CD4-positive, alpha-beta T cell treated with Interleukin-12 subunit alpha and Interleukin-12 subunit beta, for 1 hour (primary cell): Measurements from ENCODE around the gene ANKRD65.

Source experiments
- DNase-seq: peaks from one replicate; pipeline ENCODE4 v3.0.0-alpha.2; 2020

Gene ANKRD65

GRCh38 chr1:1441002-1441888 lies 20.2 kb upstream of the ANKRD65 start:
- peak; percentile 54 for DNase-seq

DNA sequence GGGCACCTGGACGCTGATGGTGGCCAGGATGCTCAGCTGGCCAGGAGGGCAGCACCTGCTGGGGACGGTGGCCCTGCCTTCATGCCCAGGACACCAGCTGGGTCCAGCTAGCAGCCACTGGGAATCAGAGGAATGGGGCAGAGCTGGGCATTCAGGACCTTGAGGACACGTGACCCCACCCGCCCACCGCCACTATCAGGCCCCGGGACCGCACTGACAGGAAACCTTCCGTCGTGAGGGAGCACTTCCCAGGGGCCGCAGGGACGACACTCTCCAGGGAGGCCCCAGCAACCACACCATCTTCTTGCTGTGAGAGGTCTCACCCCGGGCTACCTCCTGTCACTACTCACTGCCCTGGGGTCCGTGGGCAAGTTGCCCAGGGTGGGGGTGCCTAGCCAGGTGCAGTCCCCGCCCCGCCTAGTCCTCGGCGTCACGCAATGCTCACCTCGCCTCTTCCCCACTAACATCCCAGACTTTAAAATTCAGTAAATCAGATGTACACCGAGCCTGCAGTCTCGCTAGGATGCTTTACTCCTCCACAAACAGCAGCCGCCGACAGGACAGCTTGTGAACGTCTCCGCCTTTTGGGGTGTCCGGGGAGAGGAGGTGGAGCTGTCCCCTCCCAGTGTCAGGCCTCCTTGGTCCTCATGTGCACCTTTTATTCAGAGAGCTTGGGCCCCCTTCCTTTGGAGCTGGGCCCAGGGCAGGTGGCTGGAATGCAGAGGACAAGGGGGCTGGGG lies 19.4 kb upstream of the ANKRD65 start:
- no peak for DNase-seq

- no peak for DNase-seq
Observed at GRCh38 chr1:1439546-1440261, 18.6 kb upstream of the ANKRD65 start.

GRCh38 chr1:1438531-1439381 lies 17.7 kb upstream of the ANKRD65 start:
- no peak for DNase-seq

GRCh38 chr1:1437904-1438376 lies 16.9 kb upstream of the ANKRD65 start:
- DNase-seq: no peak

GRCh38 chr1:1437033-1437903 lies 16.2 kb upstream of the ANKRD65 start:
- no peak for DNase-seq

- DNase-seq: no peak
Observed at GRCh38 chr1:1436630-1437032, 15.6 kb upstream of the ANKRD65 start.

- no peak for DNase-seq
Observed at GRCh38 chr1:1435911-1436629, 15.0 kb upstream of the ANKRD65 start.

DNA sequence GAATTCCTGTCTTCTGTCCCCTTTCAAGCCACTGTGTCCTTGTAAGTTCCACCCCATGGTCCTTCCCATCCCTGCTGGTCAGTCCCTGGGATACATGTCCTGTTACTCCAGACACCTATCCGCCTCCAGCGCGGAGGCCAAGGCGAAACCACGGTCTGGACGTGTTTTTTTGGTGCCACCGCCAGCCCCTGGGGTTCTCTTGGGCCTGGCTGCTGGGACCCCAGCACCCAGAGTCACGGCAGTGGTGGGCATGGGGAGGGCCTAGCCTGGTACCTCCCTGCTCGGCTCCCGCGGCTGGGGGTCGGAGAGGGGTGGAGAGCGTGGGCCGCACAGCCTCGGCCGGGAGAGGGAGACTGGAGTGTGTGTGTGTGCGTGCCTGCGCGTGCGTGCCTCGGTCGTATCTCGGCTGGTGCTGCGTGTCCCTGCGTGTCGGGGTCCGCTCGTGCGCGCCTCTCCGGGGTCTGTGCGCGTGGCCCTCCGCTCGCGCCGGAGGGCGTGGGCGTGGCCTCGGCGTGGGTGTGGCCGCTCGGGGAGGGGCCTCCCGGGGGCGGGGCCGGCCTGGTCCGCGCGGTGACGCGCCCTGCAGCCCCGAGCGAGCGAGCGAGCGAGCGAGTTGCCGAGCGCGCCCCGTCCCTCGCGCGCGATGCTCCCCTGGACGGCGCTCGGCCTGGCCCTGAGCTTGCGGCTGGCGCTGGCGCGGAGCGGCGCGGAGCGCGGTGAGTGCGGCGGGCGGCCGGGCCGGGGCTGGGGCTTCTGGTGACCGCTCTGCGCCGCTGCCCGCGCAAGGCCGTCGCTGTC lies 14.2 kb upstream of the ANKRD65 start, which contains the start of gene VWA1:
VWA1 (plus strand) TSS at position 585 of the 798 bp plus-strand sequence; CDS start at position 644, 59 bp downstream.
- DNase-seq: peak; percentile 68

DNA sequence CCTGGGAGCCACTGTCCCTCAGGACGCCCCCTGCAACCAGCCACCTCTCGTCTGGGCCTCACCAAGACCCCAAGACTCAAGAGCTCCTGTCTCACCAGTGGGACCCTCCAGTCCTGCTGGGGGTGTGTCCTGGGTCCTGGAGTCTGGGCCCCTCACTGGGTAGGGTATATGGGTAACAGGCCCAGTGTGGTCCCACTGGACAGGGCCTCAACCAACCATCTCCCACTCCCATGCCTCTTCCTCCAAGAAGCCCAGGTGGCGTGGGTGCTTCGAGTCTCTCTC lies 13.7 kb upstream of the ANKRD65 start:
- DNase-seq: no peak

- no peak for DNase-seq
Observed at GRCh38 chr1:1434131-1434823, 13.2 kb upstream of the ANKRD65 start.

GRCh38 chr1:1433804-1434130 lies 12.7 kb upstream of the ANKRD65 start:
- no peak for DNase-seq

DNA sequence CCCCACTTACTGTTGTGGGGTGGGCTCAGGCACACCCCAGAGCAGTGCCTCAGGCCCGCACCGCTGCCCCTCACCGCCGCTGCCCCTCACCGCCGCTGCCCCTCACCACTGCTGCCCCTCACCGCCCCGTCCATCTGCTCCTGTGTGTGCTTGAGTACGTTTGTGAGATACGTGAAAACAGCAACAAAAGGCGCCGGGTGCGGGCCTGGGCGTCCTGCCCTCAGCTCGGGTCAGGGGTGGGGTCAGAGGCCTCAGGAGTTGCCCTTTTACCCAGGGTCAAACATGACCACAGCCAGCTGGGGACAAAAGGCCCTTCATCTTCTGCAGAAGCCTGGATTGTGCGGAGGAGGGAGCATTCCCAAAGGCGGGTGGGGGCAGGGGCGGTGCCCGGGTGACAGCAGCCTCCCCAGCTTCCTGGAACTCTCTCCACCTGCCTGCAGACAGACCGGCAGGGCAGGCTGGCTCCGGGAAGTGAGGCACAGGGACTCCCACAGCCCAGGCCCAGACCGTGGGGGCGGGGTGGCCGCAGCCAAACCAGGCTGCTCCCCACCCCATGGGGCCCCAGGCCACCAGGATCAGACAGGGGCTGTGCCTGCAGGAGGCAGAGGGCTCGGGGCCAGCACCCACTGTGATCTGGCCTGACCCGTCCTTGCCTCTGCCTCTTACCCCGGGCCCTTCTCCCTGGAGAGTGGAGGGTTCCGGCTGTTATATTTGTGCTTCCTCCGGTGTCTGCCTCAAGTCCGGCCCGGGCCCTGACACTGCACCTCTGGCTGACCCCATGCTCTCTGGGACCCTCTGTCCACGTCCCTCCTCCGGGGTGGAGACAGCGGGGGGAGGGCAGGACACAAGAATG lies 12.1 kb upstream of the ANKRD65 start:
- no peak for DNase-seq

DNA sequence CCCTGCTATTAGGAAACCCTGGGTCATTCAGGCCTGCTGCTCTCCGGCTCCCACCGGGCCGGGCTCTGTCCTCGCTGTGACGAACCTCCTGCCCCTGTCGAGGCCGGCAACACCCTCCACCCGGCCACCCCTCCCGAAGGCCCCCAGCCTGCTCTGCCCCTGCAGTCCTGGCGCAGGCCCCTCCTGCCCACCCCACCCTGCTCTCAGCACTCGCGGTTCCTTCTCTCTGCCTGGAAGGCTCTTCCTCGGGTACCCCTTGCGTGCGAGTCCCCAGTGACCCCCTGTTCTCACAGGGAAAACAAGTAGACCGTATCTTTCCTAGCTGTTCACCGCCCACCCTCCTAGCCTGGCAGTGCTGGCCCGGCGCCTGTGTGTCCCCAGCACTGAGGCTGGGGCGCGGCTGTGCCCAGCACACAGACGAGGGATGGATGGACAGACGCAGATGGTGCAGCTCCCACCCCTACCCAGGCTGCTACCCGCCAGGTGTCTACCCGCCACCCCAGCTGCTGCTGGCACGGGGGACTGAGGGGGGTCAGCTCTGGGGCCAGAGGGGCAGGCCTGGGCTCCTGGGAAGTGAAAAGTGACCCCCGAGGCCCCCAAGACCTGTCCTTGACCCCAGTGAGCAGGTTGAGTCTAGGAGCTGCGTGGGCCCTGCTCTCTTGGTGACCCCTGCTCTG lies 11.3 kb upstream of the ANKRD65 start:
- DNase-seq: no peak

DNA sequence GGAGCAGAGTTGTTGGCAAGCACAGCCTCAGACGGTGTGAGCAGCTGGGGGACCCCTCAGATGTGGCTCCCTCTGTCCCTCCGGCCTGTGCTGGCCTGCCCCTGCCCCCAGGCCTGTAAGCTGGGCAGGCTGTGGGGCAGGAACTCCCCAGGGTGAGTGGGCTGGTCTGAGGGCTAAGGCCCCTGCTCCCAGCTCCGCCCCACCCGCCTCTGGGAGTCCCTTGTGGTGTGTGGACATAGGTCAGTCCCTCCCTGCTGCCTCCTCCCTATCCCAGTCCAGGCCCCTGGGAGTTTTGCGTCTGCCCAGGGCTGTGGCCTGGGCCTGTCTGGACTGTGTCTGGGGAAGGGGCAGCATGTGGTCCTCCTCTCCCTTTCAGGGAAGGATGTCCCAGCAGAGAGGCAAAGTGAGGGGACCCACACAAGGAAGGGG lies 10.8 kb upstream of the ANKRD65 start:
- DNase-seq: no peak

GRCh38 chr1:1430992-1431844 lies 10.1 kb upstream of the ANKRD65 start:
- no peak for DNase-seq
